ENCODE measurements around the gene PITX1. TPM values are rescaled to one million over a fixed set of nuclear protein-coding genes. Genes with fewer than 3 reads are reported as not detected.

The PITX1 gene
- total and polyA plus RNA-seq, 2 donors (not counting 1 experiment from before 2014, with no cell fraction given), result 0.13 TPM; not detected in 1

DNA sequence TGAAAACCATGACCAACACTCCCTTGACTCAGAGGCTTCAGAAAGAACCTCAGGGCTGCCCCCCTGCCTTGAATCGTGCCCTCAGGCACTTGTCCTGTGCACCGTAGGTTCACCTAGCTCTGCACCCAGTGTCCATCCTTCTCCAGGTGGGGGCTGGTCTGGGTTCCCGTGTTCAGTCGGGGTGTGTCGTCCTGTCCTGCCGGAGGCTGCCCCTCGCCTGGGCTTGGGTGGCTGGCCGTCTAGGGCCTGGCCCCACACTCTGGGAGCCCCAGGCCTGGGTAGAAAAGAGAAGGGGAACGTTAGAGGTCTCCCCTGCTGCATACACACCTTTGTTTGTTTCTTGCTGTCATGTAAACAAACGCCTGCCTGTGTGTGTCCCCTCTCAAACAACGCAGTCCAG is 37.0 kb downstream of the PITX1 start:
- Histone ChIP-seq H3K9me3 (ENCODE audit: control extremely low read depth in 1 of 3, control insufficient read depth in 2 of 3, insufficient read depth in 1 of 3, low read length in 2 of 3) (no peaks in the 10 kb centered on the region), H3K4me3 (ENCODE audit: control extremely low read depth in 1 of 5, extremely low read depth in 1 of 5, insufficient read depth in 1 of 5, low read depth in 2 of 5, low read length in 4 of 5) (no peak overlapping the region), H3K36me3 (replicated peaks in 1 of 2; ENCODE audit: control extremely low read depth in 1 of 2, control insufficient read depth in 1 of 2, extremely low read depth in 1 of 2, insufficient read depth in 2 of 2, low read length in 1 of 2) (no peaks in the 10 kb centered on the region), H2AFZ (ENCODE audit: insufficient read depth, low read depth, low read length, poor library complexity, severe bottlenecking) (no peak overlapping the region), H3K79me2 (ENCODE audit: control insufficient read depth, insufficient read depth, low read length) (no peaks in the 10 kb centered on the region), H3K27me3 (replicated peaks in 1 of 4; ENCODE audit: control extremely low read depth in 1 of 4, control insufficient read depth in 3 of 4, insufficient read depth in 4 of 4, low read length in 3 of 4) (no peaks in the 10 kb centered on the region), H3K9ac (ENCODE audit: low read length) (no peak overlapping the region), H3K4me2 (replicated peaks; ENCODE audit: low read depth, low read length, poor library complexity, severe bottlenecking) (no peak overlapping the region), H4K20me1 (ENCODE audit: control insufficient read depth, insufficient read depth, low read length, poor library complexity, severe bottlenecking) (no peaks in the 10 kb centered on the region), H3K4me1 (ENCODE audit: control insufficient read depth in 2 of 2, insufficient read depth in 2 of 2, low read length in 2 of 2) (peaks cover 10 to 11% of the 10 kb centered on the region in 2 donors), H3K27ac (ENCODE audit: low read length in 2 of 2) (no peak overlapping the region)
- 93% methylated on average over 7 of the region's 11 CpGs for WGBS (ENCODE audit: insufficient coverage)
- H3K27ac Mint-ChIP-seq, result no peak overlapping the region
- intact Hi-C loops (cut with micrococcal nuclease), result no loop called here
- no peak for DNase-seq
- H3K27me3 Mint-ChIP-seq, result peaks cover 4% of the 10 kb centered on the region
- peaks cover 17% of the 10 kb centered on the region for H3K4me1 Mint-ChIP-seq
- CTCF ChIA-PET, result no interaction called here
- no peak overlapping the region for H3K4me3 Mint-ChIP-seq
- TF ChIP-seq, protein P1, sequence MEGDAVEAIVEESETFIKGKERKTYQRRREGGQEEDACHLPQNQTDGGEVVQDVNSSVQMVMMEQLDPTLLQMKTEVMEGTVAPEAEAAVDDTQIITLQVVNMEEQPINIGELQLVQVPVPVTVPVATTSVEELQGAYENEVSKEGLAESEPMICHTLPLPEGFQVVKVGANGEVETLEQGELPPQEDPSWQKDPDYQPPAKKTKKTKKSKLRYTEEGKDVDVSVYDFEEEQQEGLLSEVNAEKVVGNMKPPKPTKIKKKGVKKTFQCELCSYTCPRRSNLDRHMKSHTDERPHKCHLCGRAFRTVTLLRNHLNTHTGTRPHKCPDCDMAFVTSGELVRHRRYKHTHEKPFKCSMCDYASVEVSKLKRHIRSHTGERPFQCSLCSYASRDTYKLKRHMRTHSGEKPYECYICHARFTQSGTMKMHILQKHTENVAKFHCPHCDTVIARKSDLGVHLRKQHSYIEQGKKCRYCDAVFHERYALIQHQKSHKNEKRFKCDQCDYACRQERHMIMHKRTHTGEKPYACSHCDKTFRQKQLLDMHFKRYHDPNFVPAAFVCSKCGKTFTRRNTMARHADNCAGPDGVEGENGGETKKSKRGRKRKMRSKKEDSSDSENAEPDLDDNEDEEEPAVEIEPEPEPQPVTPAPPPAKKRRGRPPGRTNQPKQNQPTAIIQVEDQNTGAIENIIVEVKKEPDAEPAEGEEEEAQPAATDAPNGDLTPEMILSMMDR (IDR thresholded peaks at IDR 0.05), result no peak
- no peak for TF ChIP-seq EZH2 (IDR thresholded peaks at IDR 0.05; ENCODE audit: borderline replicate concordance, insufficient read depth, low read depth, low read length, poor library complexity, severe bottlenecking)
- no peak for ATAC-seq (ENCODE audit: low read depth)
- POLR2A ChIA-PET, result no interaction called here
- H3K9me3 Mint-ChIP-seq (ENCODE audit: insufficient read depth), result no peaks in the 10 kb centered on the region

DNA sequence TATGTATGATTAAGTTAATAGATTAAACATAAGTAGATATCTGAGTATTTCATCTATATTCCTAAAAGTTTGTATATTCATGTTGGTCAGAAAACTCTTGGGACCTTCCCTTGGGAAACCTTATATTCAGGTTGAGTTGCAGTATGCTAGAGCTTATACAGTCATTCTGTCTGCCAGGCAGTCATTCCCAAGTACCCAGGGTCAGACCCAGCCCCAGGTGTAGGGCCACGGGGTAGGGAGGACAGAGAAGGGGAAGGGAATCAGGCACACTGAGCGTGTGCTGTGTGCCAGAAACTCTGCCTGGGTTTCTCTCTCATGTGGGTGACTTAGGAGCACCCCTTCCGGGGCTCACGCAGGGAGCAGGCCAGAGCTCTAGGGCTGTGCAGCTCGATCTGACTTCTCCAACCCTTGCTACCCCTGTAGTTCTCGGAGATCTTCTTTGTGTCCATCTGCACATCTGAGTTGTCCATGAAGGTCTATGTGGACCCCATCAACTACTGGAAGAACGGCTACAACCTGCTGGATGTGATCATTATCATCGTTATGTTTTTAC is 38.1 kb downstream of the PITX1 start:
- WGBS (ENCODE audit: insufficient coverage), result 95% methylated on average over 8 of the region's 8 CpGs
- H3K4me2 ChIP-seq (replicated peaks; ENCODE audit: low read depth, low read length, poor library complexity, severe bottlenecking), result no peak overlapping the region
- H3K27ac Mint-ChIP-seq, result no peak overlapping the region
- no peaks in the 10 kb centered on the region for H3K36me3 ChIP-seq (replicated peaks in 1 of 2; ENCODE audit: control extremely low read depth in 1 of 2, control insufficient read depth in 1 of 2, extremely low read depth in 1 of 2, insufficient read depth in 2 of 2, low read length in 1 of 2)
- no peaks in the 10 kb centered on the region for H3K27me3 ChIP-seq (replicated peaks in 1 of 4; ENCODE audit: control extremely low read depth in 1 of 4, control insufficient read depth in 3 of 4, insufficient read depth in 4 of 4, low read length in 3 of 4)
- H3K9me3 Mint-ChIP-seq (ENCODE audit: insufficient read depth), result peaks cover 3% of the 10 kb centered on the region
- H3K9me3 ChIP-seq (ENCODE audit: control extremely low read depth in 1 of 3, control insufficient read depth in 2 of 3, insufficient read depth in 1 of 3, low read length in 2 of 3), result no peaks in the 10 kb centered on the region
- H3K4me3 Mint-ChIP-seq, result no peak overlapping the region
- CTCF ChIA-PET, result no interaction called here
- H3K9ac ChIP-seq (ENCODE audit: low read length), result no peak overlapping the region
- no peaks in the 10 kb centered on the region for H4K20me1 ChIP-seq (ENCODE audit: control insufficient read depth, insufficient read depth, low read length, poor library complexity, severe bottlenecking)
- intact Hi-C loops (cut with micrococcal nuclease), result no loop called here
- peaks cover 4% of the 10 kb centered on the region for H3K27me3 Mint-ChIP-seq
- H3K4me1 Mint-ChIP-seq, result peaks cover 17% of the 10 kb centered on the region
- ATAC-seq (ENCODE audit: low read depth), result no peak
- no peak for DNase-seq
- POLR2A ChIA-PET, result no interaction called here
- TF ChIP-seq, protein P1 (IDR thresholded peaks at IDR 0.05), result no peak
- TF ChIP-seq EZH2 (IDR thresholded peaks at IDR 0.05; ENCODE audit: borderline replicate concordance, insufficient read depth, low read depth, low read length, poor library complexity, severe bottlenecking), result no peak
- H2AFZ ChIP-seq (ENCODE audit: insufficient read depth, low read depth, low read length, poor library complexity, severe bottlenecking), result no peak overlapping the region
- H3K79me2 ChIP-seq (ENCODE audit: control insufficient read depth, insufficient read depth, low read length), result no peaks in the 10 kb centered on the region
- peaks cover 10 to 11% of the 10 kb centered on the region in 2 donors for H3K4me1 ChIP-seq (ENCODE audit: control insufficient read depth in 2 of 2, insufficient read depth in 2 of 2, low read length in 2 of 2)
- no peak overlapping the region for H3K4me3 ChIP-seq (ENCODE audit: control extremely low read depth in 1 of 5, extremely low read depth in 1 of 5, insufficient read depth in 1 of 5, low read depth in 2 of 5, low read length in 4 of 5)
- no peak overlapping the region for H3K27ac ChIP-seq (ENCODE audit: low read length in 2 of 2)
